Hematopoietic multipotent progenitor cell treated with erythropoietin and hydrocortisone succinate and interleukin-3 and kit ligand, for 6 days (in vitro differentiated cells): ENCODE data around the gene CMTM7.

ENCODE experiments used
- DNase-seq: peaks from one replicate; pipeline ENCODE4 v3.0.0-alpha.2; 2015

CMTM7 gene

GRCh38 chr3:32493437-32494414 lies 102.1 kb downstream of the CMTM7 start:
- DNase-seq, result no peak

GRCh38 chr3:32495085-32495484 lies 103.4 kb downstream of the CMTM7 start:
- no peak for DNase-seq

- no peak for DNase-seq
Observed at GRCh38 chr3:32495609-32496008, 104.0 kb downstream of the CMTM7 start.

DNA sequence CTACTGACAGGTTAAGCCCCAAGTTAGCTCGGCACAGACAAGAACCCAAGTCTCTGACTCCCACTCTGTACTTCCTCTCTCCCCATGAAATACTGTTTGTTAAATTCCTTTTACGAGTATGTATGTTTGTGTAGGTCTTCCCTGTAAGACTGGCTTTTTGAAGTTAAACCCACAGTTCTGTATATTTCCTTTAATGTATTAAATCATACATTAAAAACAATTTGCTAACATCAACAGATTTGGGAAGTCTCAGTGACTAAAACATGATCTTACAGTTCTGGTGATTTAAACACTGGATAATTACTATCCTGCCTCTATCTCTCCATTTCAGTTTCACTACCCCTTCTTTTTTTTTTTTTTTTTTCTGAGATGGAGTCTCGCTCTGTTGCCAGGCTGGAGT lies 106.6 kb downstream of the CMTM7 start:
- DNase-seq, result no peak

- no peak for DNase-seq
Observed at GRCh38 chr3:32498992-32499391, 107.3 kb downstream of the CMTM7 start.

DNA sequence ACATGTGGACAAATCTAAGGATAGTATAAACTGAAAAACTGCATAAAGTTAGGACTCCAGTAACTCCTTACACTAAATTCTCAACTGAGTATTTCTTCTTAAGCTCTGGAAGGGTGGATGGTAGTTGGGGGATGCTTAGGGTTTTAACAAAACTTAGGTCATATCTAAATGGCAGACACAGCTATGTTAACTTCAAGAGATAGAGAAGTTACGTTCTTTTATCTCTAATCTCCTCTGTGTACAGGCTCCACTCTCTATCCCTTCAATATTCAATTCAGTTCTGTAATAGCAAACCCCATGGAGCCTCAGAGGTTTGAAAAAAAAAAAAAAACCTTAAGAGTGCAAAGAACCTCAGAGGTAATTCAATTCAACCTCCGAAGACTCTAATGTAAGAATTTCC lies 107.9 kb downstream of the CMTM7 start:
- no peak for DNase-seq

DNA sequence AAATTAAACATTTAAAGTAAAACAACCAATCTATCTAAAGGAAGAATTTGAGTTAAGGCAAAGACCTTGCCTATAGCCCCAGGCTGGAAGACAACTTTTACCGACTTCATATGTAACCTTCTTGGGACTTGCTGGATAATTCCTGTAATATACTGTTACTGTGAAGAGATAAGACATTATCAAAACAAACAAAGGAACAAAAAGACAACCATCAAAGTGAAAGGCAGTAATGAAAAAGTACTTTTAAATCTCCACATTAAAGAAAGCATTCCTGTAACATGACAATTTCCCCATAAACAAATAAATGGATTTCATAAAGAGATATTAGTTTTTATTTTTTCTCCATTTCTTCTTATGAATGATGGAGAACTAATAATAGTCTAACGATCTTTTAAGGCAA lies 108.6 kb downstream of the CMTM7 start:
- no peak for DNase-seq

GRCh38 chr3:32500880-32501782 lies 109.5 kb downstream of the CMTM7 start:
- DNase-seq, result peak; percentile 44

- no peak for DNase-seq
Observed at GRCh38 chr3:32501783-32502117, 110.1 kb downstream of the CMTM7 start.

DNA sequence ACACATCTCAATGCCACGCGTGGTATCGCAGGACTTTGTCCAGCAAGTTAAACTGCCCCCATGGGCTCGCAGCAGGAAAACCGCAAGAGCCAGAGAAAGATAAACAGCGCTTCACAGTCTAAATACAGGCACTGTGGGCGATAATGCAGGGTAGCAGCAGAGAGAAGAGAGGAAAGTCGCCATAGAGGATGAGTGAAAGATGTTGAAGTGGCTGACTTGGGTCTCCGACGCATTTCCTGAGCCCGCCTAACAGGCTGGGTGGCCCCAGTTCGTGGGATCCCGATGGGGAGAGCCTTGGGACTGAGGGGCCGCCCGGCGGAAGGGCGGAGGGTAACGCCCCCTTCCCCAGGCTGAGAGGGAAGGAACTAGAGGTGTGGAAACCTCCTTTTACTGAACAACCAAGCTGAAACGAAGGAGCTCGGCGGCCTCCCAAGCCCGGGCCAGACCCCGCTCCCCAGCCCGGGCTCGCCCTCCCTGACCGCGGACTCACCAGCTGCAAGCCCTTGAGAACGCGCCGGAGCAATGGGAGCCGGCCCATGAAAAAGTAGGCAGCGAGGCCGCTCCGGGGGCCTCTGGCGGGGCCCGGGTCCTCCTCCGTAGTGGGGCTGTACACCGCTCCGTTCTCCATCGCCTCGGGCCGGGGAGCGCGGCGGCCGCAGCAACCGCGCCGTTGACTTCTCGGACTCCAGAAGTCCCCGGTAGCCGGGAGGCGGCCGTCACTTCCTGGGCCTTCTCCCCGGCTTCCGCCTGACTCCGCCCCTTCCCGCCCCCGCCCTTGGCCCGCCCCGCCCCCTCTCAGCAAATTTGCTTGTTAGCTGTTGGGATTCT lies 110.7 kb downstream of the CMTM7 start, which contains the start of gene CMTM6:
CMTM6 (minus strand) TSS at position 735 of the 828 bp plus-strand sequence; CDS start at position 628, 107 bp downstream.
- peak; percentile 91 for DNase-seq

DNA sequence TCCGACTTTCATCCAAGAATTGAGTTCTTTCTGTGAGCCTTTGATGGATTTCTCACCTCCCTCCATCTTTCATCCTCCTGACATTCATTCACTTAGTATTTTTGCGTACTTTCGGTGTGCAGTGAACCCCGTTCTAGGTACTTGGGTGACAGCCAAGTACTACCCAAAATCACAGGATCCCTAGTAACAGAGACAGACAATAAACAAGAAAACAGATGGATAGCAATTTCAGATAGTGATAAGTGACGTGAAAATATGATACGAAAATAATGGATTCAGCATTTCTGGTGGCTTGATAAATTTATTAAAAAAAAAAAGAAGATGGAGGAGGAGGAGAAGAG lies 111.3 kb downstream of the CMTM7 start:
- DNase-seq, result no peak
